ENCODE data around the gene NEK6.

NEK6 gene

DNA sequence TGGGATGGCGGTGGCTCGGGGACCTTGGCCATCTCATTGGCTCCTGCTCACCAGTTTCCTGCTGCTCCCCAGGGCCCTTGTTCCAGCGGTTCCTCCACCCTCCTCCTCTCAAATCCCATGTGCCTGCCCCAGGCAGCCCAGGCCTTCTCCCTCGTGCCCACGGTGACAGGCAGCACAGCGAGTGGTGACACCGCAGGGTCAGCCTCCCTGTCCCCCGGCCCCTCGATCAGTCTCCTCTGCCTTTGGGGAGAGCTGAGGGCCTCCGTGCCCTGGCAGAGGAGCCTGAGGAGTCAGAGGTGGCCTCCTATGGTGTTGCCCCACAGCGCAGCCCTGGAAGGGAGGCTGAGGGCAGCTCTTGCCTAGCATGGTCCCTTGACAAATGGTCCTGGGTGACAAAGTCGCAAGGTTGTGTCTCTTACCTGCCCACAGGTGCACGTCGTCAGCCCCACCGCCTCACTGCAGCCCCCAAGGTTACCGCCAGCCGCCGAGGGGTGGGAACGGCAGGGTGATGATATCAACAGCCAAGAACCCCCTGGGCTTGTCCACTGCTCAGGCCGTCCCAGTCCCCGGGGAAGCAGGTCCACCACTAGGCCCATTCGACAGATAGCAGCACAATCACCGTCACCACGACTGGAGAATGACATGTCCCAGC is 49.8 kb downstream of the NEK6 start:
- Histone ChIP-seq H3K4me1 (ENCODE audit: low read depth, poor library complexity, severe bottlenecking) (no peaks in the 10 kb centered on the region), H3K9ac (no peak overlapping the region), H4K20me1 (ENCODE audit: insufficient read depth) (no peaks in the 10 kb centered on the region), H3K4me3 (IDR thresholded peaks at IDR 0.05; ENCODE audit: insufficient read depth, low read depth, low read length) (no peak overlapping the region), H3K27me3 (ENCODE audit: insufficient read depth, low read depth) (no peaks in the 10 kb centered on the region), H3K36me3 (ENCODE audit: insufficient read depth) (no peaks in the 10 kb centered on the region), H3K4me2 (no peak overlapping the region), H3K27ac (no peak overlapping the region), H3K79me2 (ENCODE audit: insufficient read depth, low read depth) (no peaks in the 10 kb centered on the region), H2AFZ (ENCODE audit: low read depth) (no peak overlapping the region)
- no peak for TF ChIP-seq CTCF (conservative IDR thresholded peaks at IDR 0.05; ENCODE audit: low read depth, low read length)

DNA sequence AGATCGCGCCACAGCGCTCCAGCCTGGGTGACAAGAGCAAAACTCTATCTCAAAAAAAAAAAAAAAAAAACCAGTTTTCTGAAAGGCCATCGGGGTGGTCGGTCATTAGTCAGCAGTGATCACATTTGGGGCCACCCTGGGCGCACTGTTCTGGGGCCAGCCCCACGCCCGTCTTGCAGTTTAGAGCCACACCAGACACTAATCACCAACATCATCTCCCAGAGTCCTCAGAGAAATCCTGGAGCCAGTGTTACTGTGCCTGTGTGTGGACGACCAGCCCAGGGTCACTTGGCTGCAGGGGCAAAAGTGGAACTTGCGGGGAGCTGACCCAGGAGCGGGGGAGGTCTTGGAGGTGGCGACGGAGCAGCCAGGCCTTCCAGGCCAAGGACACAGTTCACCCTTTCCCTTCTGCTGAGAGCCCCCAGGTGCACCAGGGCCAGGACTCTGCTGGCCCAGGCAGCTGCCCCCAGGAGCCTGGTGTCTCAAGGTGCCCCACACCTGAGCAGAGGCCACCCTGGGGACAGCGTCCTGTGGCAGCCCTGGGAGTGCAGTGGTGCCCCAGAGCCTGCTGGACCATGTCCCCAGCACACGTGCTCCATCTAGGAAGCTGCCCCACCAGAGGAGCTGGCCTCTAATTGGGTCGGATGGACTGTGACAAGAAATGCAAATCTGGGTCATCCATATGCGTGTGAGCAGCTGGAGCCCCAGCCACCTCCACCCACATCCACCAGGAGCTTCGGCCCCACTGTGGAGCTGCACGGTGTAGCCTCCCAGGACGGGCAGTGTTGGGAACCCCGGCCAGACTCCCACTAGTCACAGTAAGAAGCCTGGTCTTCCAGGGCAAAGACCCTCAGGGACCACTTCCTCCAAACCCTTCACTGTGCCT is 51.1 kb downstream of the NEK6 start:
- no peak for TF ChIP-seq CTCF (conservative IDR thresholded peaks at IDR 0.05; ENCODE audit: low read depth, low read length)
- H3K4me1 ChIP-seq (ENCODE audit: low read depth, poor library complexity, severe bottlenecking): no peaks in the 10 kb centered on the region
- no peaks in the 10 kb centered on the region for H3K27me3 ChIP-seq (ENCODE audit: insufficient read depth, low read depth)
- no peak overlapping the region for H3K4me3 ChIP-seq (IDR thresholded peaks at IDR 0.05; ENCODE audit: insufficient read depth, low read depth, low read length)
- no peak overlapping the region for H3K4me2 ChIP-seq
- no peaks in the 10 kb centered on the region for H3K36me3 ChIP-seq (ENCODE audit: insufficient read depth)
- no peaks in the 10 kb centered on the region for H3K79me2 ChIP-seq (ENCODE audit: insufficient read depth, low read depth)
- no peak overlapping the region for H3K9ac ChIP-seq
- no peak overlapping the region for H3K27ac ChIP-seq
- H4K20me1 ChIP-seq (ENCODE audit: insufficient read depth): no peaks in the 10 kb centered on the region
- no peak overlapping the region for H2AFZ ChIP-seq (ENCODE audit: low read depth)

DNA sequence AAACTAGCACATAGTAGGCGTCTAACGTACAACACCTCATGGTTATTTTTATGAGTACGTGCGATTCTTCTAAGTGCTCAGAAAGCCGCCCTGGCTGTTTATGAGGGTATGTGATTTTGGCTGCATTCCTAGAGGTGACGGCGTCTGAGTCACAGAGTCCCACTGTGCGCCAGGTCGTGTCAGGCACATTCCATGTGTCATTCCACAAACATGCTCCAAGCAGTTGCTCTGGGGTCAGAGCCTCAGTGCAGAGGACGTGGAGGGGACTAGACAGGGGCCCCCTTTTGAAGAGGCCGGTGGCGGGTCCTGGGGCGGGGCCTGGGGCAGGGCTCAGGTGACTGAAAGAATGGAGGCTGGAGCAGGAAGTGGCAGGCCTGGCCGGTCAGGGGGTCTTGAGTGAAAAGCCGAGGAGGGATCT is 51.9 kb downstream of the NEK6 start:
- Histone ChIP-seq H4K20me1 (ENCODE audit: insufficient read depth) (no peaks in the 10 kb centered on the region), H3K36me3 (ENCODE audit: insufficient read depth) (no peaks in the 10 kb centered on the region), H3K9ac (no peak overlapping the region), H3K4me2 (no peak overlapping the region), H3K27ac (no peak overlapping the region), H3K79me2 (ENCODE audit: insufficient read depth, low read depth) (no peaks in the 10 kb centered on the region), H2AFZ (ENCODE audit: low read depth) (no peak overlapping the region), H3K27me3 (ENCODE audit: insufficient read depth, low read depth) (no peaks in the 10 kb centered on the region), H3K4me1 (ENCODE audit: low read depth, poor library complexity, severe bottlenecking) (no peaks in the 10 kb centered on the region), H3K4me3 (IDR thresholded peaks at IDR 0.05; ENCODE audit: insufficient read depth, low read depth, low read length) (no peak overlapping the region)
- TF ChIP-seq CTCF (conservative IDR thresholded peaks at IDR 0.05; ENCODE audit: low read depth, low read length): no peak

DNA sequence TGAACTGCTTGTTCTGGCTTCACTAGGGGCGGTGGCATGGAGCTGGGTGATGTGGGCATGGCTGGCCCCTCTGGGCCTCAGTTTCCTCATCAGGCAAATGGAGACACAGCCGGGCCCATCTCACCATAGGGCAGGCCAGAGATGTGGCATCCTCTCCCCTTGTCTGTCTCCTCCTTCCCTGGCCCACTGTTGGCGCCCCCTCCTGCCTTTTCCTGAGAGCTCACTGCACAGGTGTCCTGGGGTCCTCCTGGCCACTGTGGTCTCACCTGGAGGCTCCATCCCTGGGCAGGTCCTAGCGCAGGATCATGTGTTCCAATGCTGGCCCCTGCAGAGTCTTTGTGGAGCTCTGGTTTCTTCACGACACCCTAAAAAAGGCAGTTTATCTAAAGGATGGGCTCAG is 53.5 kb downstream of the NEK6 start:
- Histone ChIP-seq H3K27me3 (ENCODE audit: insufficient read depth, low read depth) (no peaks in the 10 kb centered on the region), H3K27ac (no peak overlapping the region), H4K20me1 (ENCODE audit: insufficient read depth) (no peaks in the 10 kb centered on the region), H3K4me1 (ENCODE audit: low read depth, poor library complexity, severe bottlenecking) (no peaks in the 10 kb centered on the region), H2AFZ (ENCODE audit: low read depth) (no peak overlapping the region), H3K4me2 (no peak overlapping the region), H3K36me3 (ENCODE audit: insufficient read depth) (no peaks in the 10 kb centered on the region), H3K4me3 (IDR thresholded peaks at IDR 0.05; ENCODE audit: insufficient read depth, low read depth, low read length) (no peak overlapping the region), H3K9ac (no peak overlapping the region), H3K79me2 (ENCODE audit: insufficient read depth, low read depth) (no peaks in the 10 kb centered on the region)
- TF ChIP-seq CTCF (conservative IDR thresholded peaks at IDR 0.05; ENCODE audit: low read depth, low read length): no peak

All from KMS-11 (cell line).